ENCODE data around the gene DIDO1.
"Not testable (repeated sequence)": the region's sequence is repeated elsewhere in the genome, so short reads cannot be mapped to it uniquely, and the experiment has no call there.

The DIDO1 gene

GRCh38 chr20:62961799-62962198 is 35.5 kb upstream of the DIDO1 start:
- no peak for TF ChIP-seq CTCF (conservative IDR thresholded peaks at IDR 0.05; ENCODE audit: low read length)
- no peak for DNase-seq (ENCODE audit: low read depth)
- H3K4me3 ChIP-seq (ENCODE audit: low read length): no peak overlapping the region

- no peak for TF ChIP-seq CTCF (conservative IDR thresholded peaks at IDR 0.05; ENCODE audit: low read length)
- DNase-seq (ENCODE audit: low read depth): no peak
- no peak overlapping the region for H3K4me3 ChIP-seq (ENCODE audit: low read length)
These were observed 35.0 kb upstream of the DIDO1 start for GRCh38 chr20:62961310-62961783.

- H3K4me3 ChIP-seq (ENCODE audit: low read length); DNase-seq (ENCODE audit: low read depth): not testable (repeated sequence)
These were observed 34.4 kb upstream of the DIDO1 start for GRCh38 chr20:62960446-62961309.

GRCh38 chr20:62959998-62960436 is 33.7 kb upstream of the DIDO1 start:
- no peak for DNase-seq (ENCODE audit: low read depth)
- TF ChIP-seq CTCF (conservative IDR thresholded peaks at IDR 0.05; ENCODE audit: low read length): no peak
- H3K4me3 ChIP-seq (ENCODE audit: low read length): no peak overlapping the region

- no peak overlapping the region for H3K4me3 ChIP-seq (ENCODE audit: low read length)
- no peak for DNase-seq (ENCODE audit: low read depth)
- TF ChIP-seq CTCF (conservative IDR thresholded peaks at IDR 0.05; ENCODE audit: low read length): no peak
These were observed 33.0 kb upstream of the DIDO1 start for GRCh38 chr20:62959101-62959971.

GRCh38 chr20:62958388-62959100 is 32.2 kb upstream of the DIDO1 start:
- H3K4me3 ChIP-seq (ENCODE audit: low read length): no peak overlapping the region
- no peak for TF ChIP-seq CTCF (conservative IDR thresholded peaks at IDR 0.05; ENCODE audit: low read length)
- no peak for DNase-seq (ENCODE audit: low read depth)
